C1 segment of cervical spinal cord (tissue), 14 donors: Measurements from ENCODE around the gene SYCE3.
"Not testable (repeated sequence)": the region's sequence is repeated elsewhere in the genome, so short reads cannot be mapped to it uniquely, and the experiment has no call there.

ENCODE experiments used
- DNase-seq, 14 donors: peaks; one replicate each; lab custom pipeline; 2025; lab: John Stamatoyannopoulos, UW

Gene SYCE3

DNA sequence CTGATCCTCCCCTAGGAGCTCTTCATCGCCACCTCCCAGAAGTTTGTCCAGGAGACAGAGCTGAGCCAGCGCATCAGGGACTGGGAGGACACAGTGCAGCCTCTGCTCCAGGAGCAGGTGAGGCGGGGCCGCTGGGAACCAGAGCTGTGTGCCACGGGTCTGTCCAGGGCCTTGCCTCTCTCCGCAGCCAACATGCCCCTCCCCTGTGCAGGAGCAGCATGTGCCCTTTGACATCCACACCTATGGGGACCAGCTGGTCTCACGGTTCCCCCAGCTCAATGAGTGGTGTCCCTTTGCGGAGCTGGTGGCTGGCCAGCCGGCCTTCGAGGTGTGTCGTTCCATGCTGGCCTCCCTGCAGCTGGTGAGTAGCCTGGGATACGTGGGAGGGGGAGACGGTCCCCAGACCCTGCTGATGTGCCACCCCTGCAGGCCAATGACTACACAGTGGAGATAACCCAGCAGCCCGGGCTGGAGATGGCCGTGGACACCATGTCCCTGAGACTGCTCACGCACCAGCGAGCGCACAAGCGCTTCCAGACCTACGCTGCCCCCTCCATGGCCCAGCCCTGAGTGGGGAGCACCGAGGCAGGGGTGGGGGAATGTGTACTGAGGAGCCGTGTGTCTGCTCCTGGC, 39.8 kb downstream of the SYCE3 start:
- DNase-seq = no peak

DNA sequence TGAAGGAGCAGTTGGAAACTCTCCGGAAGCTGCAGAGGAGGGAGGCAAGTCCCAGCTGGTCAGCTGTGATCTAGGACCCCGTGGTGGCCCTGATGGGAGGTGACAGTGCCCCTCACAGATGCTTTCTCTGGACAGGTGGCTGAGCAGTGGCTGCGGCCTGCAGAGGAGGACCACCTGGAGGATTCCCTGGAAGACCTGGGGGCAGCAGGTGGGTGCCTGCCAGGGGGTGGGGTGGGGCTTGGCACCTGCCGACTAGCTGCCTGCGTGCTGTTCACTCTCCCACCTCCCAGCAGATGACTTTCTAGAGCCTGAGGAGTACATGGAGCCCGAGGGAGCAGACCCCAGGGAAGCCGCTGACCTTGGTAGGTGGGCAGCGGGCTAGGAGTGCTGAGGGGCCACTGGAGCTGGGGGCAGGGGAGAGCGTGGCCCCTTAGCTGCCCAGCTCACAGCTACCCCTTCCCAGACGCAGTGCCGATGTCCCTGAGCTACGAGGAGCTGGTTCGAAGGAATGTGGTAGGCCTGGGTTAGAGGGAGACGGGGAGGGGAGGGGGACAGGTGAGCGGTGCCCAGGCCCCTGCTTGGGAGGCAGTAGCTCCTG, 40.4 kb downstream of the SYCE3 start:
- no peak for DNase-seq

DNA sequence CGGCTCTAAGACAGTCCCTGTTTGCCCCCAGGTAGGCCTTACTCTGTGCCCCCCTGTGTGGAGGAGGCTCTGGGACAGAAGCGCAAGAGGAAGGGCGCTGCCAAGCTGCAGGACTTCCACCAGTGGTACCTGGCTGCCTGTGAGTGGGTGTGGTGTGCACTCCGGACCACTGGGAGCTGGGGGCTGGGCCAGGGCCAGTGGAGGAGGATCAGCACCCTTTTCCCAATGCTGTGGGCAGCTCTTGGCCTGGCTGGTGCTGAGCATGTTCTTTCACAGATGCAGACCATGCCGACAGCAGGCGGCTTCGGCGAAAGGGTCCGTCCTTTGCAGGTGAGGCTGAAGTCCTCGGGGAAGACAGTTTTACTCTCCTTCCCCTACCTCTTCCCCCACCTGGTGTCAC, 41.0 kb downstream of the SYCE3 start:
- no peak for DNase-seq

DNA sequence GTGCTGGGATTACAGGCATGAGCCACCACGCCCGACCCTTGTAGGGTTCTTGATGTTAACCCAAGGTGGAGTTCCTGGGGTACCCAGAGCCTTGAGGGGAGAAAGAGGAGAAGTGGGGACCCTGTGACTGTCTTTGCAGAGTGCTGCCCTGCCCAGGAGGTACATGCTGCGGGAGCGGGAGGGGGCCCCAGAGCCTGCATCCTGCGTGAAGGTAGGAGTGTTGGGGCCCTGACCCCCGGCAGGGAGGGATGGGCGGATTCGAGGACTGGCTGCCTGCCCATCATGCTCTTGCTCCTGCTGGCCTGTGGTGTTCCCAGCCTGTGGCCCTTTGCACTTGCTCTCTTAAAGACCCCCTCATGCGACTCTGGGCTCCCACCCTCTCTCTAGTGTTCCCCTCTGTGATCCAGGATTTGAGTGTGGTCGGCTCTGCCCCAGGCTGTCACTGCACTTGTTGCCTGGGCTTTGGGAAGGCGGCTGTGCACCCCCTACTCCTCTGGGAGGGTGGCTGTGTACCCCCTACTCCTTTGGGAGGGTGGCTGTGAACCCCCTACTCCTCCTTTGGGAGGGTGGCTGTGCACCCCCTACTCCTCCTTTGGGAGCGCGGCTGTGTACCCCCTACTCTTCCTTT, 41.8 kb downstream of the SYCE3 start:
- no peak for DNase-seq

DNA sequence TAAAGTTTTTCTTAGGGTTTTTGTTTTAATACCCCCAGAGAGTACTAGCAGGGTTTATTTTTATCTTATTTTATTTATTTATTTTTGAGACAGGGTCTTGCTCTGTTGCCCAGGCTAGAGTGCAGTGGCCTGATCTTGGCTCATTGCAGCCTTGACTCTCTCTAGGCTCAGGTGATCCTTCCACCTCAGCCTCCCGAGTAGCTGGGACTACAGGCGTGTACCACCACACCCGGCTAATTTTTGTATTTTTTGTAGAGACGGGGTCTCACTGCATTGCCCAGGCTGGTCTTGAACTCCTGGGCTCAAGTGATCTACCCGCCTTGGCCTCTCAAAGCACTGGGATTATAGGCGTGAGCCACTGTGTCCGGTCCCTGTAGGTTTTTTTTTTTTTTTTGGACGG, 42.5 kb downstream of the SYCE3 start:
- DNase-seq = not testable (repeated sequence)

DNA sequence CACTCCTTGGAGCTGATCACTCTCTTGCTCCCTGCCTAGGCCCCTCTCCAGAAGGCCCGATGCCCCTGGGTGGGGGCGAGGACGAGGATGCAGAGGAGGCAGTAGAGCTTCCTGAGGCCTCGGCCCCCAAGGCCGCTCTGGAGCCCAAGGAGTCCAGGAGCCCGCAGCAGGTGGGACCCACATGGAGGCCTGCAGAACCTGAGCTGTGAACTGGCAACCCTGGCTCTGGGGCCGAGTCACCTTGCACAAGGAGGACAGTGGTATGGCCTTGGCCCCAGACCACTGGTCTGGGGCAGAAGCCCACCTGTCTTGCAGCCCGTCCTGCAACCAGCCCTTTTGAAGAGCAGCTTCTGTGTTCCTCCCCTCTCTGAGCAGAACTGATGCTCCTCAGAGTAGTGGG, 43.6 kb downstream of the SYCE3 start:
- DNase-seq = no peak

DNA sequence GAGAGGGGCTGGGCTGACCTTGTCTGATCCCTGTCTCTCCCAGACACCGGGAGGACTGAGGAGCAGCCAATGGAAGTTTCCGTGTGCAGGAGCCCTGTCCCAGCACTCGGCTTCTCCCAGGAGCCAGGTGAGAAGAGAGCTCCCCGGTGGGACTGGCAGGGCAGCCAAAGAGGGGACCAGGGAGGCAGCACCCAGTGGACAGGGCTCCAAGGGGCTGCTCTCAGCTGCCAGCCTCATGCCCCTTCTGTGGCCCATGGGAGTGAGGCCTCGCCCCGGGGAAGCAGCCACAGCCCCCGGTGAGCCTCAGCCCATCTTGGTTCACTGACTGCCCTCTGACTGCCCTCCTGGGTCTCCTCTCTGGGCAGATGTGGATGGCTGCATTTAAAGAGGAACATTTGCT, 44.1 kb downstream of the SYCE3 start:
- no peak for DNase-seq

DNA sequence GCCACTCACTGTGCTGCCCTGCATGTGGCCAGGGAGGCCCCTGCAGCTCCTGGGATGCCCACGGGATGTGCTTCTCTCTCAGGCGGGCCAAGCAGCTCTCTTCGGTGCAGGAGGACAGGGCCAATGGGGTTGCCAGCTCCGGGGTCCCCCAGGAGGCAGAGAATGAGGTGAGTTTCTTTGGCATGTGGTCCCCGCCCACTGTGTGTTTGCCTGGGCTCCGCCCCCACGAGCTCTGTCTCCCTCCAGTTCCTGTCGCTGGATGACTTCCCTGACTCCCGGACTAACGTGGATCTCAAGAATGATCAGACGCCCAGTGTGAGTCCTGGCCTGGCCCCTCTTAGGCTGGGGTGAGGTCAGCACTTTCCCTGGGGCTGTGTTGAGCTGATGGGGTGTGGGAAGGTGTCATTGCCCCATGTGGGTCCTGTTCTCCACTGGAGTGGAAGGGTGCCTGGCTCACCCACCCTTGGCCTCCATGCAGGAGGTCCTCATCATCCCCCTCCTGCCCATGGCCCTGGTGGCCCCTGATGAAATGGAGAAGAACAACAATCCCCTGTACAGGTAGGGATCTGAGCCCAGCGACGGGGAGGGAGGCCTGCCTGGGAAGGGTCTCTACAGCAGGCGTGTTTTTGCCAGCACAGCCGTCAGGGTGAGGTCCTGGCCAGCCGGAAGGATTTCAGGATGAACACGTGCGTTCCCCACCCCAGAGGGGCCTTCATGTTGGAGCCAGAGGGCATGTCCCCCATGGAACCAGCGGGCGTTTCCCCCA, 45.0 kb downstream of the SYCE3 start:
- DNase-seq = no peak

DNA sequence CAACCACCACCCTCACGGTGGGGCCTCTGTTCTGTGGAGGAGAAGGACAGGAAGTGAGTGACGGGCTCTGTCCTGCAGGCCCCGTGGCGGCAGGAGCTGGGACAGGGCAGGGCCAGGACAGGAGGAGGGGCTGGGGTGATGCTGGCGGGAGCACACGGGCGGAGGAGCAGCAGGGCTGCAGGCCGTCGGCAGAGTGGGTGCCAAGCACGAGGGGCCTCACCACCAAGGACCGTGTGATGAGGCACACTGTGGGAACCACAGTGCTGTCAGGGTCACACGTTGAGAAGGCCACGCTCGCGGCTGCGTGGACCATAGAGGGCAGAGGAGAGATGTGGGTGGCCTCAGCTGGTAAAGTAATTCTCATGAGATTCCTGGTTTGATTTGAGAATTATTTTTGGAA, 45.8 kb downstream of the SYCE3 start:
- DNase-seq = no peak

DNA sequence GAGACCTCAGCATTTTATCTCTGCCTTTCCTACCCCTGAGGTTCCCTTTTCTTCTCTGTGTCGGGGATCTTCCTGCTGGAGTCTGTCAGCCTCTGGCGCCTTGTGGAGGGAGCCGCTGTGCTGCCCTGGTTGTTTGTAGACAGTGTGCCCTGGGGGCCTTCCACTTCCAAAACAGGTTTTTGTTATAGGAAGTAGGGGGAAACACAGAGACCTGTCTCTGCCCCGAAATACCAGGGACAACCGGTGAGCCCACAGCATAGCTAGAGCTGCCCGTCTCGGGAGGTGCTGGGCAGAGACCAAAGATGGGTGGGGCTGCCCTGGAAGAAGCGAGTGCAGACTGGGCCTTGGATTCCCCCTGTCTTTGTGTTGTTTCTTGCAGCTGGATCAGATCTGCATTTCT, 46.7 kb downstream of the SYCE3 start:
- no peak for DNase-seq

DNA sequence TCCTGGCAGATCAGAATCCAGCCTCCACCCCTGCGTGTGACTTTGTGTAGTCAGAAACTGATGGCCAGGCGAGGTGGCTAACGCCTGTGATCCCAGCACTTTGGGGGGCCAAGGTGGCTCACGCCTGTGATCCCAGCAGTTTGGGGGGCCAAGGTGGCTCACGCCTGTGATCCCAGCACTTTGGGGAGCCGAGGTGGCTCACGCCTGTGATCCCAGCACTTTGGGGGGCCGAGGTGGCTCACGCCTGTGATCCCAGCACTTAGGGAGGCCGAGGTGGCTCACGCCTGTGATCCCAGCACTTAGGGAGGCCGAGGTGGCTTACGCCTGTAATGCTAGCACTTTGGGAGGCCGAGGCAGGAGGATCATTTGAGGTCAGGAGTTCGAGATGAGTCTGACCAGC, 49.5 kb downstream of the SYCE3 start:
- no peak for DNase-seq

DNA sequence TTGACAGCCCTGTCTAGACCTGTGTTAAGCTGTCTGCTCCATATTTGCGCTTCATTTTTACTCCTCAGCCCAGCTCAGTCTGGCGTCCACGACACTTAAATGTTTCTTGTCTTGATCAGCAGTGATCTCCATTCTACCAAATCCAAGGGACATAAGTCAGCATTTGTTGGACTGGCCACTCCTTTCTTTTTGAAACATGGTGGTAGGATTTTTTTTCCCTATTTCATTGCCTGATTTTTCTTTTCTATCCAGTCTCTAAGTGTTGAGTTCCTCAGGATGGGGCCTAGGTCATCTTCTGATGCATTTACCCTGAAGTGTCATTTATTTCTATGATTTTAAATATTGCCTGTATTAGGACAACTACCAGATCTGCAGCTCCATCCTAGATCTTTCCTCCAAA, 53.8 kb downstream of the SYCE3 start:
- DNase-seq = no peak

DNA sequence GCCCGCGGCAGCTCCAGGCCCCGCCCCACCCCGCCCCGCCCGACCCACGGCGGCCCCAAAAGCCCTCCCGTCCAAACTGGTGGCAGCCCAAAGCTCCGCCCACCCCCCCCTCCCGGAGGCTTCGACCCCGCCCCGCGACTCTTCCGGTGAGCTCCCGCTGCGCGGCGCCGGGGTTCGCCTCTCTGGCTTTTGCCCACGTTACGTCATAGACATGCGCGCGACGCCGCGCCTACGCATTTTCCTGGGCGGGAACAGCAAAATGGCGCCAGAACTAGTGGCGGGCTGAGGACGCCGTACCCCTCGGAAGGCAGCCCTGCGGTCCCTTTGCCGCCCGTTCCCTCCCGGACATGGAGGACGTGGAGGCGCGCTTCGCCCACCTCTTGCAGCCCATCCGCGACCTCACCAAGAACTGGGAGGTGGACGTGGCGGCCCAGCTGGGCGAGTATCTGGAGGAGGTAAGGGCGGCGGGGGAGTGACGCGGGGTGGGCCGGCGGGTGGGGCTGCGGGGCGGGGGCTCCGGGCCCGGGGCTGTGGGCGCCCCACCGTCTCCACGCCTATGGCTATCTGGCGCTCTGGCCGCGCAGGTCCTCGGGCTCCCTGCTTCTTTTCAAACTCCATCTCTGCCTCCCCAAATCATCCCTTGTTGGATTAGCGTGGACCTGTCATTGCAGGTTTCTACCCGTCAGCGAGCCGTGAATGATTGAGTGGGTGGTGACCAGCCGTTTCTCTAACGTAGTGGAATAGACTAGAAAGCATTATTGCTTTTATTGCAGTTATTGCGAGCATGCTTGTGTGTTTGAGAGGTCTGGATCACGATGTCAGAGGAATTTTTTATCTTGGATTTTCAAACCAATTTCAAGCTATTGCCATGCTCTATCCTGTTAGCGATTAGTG, 54.5 kb downstream of the SYCE3 start, which contains the start of gene NCAPH2:
NCAPH2 (plus strand) TSS at position 234 of the 894 bp plus-strand sequence; CDS start at position 348, 114 bp downstream.
- peak in 13 of 14 donors; percentile 88 to 100 (median 97) for DNase-seq

DNA sequence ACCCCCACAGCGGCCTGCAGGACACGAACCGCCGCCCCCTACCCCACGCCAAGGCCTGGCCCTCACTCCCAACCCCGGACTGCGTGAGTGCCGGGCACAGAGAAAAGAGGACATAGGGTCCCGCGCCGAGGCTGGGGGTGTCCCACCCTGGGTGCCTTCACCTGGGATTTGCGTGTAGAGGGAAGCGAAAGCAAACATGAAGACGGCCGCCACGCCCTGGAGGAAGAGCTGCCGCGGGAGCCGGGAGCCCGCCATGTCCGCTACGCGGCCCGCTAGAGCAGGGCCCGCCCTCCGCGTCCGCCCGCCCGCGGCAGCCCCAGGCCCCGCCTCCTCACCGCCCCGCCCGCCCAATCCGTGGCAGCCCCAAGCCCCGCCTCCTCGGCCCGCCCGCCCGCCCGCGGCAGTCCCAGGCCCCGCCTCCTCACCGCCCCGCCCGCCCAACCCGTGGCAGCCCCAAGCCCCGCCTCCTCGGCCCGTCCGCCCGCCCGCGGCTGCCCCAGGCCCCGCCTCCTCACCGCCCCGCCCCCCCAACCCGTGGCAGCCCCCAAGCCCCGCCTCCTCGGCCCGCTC, 55.2 kb downstream of the SYCE3 start, which contains the start of gene LMF2:
LMF2 (minus strand) TSS at position 282 of the 570 bp plus-strand sequence; CDS start at position 255, 27 bp downstream.
- DNase-seq = peak in 7 of 14 donors; percentile 91 to 100 (median 99)

DNA sequence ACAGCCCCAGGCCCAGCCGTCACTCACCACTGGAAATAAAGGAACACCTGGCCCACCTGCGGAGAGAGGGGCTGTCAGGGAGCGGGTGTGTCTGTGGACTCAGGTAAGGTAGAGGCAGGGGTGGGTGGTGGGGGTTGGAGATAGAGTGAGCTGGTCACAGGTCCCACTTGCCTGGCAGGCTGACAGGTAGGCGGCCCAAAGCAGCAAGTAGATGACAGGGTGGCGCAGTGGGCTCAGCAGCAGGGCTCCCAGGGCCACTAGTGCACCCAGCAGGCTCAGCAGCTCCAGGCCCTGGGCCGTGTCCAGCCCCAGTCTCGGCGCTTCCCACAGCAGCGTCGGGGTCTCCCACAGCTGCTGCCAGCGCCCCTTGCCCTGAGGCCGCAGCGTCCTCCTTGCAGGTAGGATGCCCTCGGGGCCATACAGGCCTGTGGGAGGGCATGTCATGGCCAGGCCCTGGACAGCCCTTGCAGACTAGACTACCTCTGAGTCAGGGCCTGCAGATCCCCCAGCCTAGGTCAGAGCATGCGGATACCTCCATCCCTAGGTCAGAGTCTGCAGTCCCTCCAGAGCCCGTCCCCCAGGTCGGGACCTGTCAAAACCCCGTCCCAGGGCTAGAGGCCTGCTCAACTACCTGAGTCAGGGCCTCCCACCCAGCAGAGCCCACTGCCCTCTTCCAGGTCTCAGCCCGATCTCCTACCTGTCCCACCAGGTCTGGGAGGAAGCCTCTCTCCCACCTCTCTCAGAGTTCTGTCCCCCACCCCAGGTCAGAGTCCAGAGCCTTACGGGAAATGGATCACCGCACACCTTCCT, 55.9 kb downstream of the SYCE3 start:
- no peak for DNase-seq

DNA sequence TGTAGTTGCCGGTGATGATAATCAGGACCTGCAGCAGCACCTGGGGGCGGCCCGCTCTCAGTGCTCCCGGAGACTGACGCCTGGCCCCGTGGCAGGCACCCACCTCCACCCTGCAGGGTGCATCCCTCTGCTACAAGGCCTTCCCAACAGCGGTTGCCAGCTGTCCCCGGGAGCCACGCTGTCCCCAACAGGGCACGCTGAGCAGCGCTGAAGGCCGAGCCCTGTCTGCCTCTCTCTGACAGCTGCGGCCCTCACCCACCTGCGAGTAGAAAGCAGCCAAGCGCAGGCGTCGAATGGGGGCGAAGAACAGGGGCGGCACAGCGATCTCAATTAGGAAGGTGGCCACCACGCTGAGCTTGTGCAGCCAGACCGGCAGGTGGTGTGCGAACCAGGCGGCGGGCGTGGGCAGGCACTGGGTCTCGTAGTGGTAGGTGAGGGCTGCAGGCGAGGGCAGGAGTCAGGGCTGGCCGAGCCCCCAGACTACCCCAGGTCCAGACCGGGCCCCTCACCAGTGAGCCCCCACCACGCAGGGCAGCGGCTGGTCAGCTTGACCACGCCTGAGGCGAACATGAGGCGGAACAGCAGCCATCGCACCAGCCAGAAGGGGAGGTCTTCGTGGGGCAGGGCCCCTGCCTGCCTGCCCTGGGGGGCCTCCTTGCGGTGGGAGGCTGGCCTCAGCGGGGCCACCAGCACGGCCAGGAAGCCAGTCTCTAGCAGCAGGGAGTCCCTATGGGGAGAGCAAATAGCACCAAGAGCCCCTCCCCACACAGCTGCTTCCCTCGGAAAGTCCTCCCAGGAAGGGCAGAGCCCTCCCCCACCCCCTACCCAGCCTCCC, 56.7 kb downstream of the SYCE3 start:
- DNase-seq = no peak

DNA sequence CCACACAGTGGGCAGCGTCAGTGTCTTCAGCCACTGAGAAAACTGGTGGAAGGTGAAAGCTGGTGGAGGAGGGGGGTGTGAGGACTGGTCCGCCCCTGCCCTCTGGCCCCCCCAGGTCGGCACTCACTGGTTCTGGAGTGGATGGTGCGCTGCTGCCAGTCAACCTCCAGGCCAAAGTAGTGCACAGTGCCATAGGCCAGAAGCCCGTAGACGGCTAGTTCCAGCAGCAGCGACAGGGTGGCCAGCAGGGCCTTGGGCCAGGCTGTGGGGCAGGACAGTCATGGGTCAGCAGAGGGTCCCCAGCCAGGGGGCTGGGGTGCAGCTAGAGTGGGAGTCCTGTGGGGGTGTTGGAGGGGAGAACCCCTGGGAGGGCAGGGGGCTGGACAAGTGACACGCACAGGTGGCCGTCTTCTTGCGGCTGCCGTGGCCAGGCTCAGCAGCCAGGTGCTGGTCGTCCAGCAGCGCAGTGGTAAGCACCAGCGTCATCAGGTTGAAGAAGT, 57.4 kb downstream of the SYCE3 start:
- no peak for DNase-seq

DNA sequence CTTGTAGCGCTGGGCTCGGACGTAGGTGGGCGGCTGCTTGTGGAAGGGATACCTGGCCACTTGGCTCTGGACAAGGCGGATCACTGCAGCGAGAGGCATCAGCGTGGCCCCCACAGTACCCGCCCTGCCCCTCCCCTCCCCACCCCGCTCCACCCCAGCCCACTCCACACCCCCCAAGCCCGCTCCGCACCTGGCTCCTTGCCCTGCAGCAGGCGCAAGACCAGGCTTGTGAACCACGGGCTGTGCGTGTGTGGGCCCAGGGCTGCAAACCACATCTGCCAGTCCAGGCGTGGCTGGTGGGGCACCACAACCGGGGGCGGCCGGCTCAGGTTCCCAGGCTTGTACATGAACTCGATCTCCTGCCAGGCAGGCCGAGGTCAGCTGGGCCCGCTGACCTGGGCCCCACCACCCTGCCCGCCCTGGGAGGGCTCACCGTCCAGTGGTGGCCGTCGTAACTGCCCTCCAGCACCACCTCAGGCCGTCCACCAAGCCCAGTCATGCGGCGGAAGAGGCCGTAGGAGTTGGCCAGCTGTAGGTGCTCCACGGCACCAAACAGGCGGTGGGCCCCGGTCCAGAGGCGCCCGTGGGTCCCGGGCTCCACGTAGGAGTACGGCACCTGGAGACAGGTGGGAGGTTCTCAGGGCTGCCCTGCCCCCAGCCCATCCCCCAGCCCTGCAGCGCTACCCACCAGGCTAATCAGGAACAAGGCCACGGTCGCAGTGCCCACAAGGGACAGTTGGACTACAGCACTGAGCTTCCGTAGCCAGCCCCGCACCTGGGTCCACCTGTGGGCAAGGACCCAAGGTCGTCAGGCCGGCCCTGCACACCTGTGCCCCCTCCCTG, 58.1 kb downstream of the SYCE3 start:
- no peak for DNase-seq
